Vagina (tissue), 2 donors: ENCODE measurements around the gene DAB2IP.

Source experiments
- POLR2A ChIP-seq, 2 donors: fragments of 450-650 bp; IDR thresholded peaks; one replicate each; pipeline ENCODE4 v1.6.1; 2017; ENCODE audit warnings: antibody characterized with exemption in 2 of 2, mild to moderate bottlenecking in 2 of 2, moderate library complexity in 2 of 2
- POLR2AphosphoS5 ChIP-seq, 2 donors: sonication (generic); formaldehyde crosslinking; IDR thresholded peaks; one replicate each; pipeline ENCODE4 v1.9.0; 2017; ENCODE audit warnings: antibody characterized with exemption in 2 of 2, mild to moderate bottlenecking in 2 of 2, low read depth in 1 of 2; ENCODE audit not compliant: insufficient read depth in 1 of 2

GRCh38 chr9:121679901-121680635, 28.6 kb downstream of the DAB2IP start:
- TF ChIP-seq POLR2AphosphoS5 (IDR thresholded peaks at IDR 0.05; ENCODE audit: insufficient read depth in 1 of 2, low read depth in 1 of 2), result no peak
- no peak for TF ChIP-seq POLR2A (IDR thresholded peaks at IDR 0.05)
